Vagina (tissue), 2 donors: ENCODE results near the gene CCNJ. TPM values are rescaled to one million over a fixed set of nuclear protein-coding genes. Genes with fewer than 3 reads are reported as not detected.

ENCODE experiments used
- DNase-seq, 2 donors: peaks; one replicate each; pipeline ENCODE4 v3.0.0-alpha.2; 2017; ENCODE audit errors: extremely low spot score in 2 of 2
- H3K27ac ChIP-seq: fragments of 200-600 bp; sonication (generic); one replicate; pipeline ENCODE4 v1.5.1; 2019
- H3K27me3 ChIP-seq: fragments of 200-600 bp; sonication (generic); one replicate; pipeline ENCODE4 v1.5.1; 2019
- H3K36me3 ChIP-seq, 2 donors: fragments of 200-600 bp; sonication (generic); one replicate each; pipeline ENCODE4 v1.5.1; 2017 to 2019
- H3K4me1 ChIP-seq: fragments of 200-600 bp; sonication (generic); one replicate; pipeline ENCODE4 v1.5.1; 2019
- H3K4me3 ChIP-seq, 2 donors: fragments of 200-600 bp; sonication (generic); 1 replicate in 1 of 2; 2 replicates in 1 of 2; pipeline ENCODE4 v1.5.1; 2016 to 2019
- H3K9me3 ChIP-seq: fragments of 200-600 bp; sonication (generic); one replicate; pipeline ENCODE4 v1.5.1; 2019
- CTCF ChIP-seq, 3 experiments: fragments of 450-650 bp in 2 of 3; fragments of 200-600 bp in 1 of 3; sonication (generic) in 1 of 3; IDR thresholded peaks; one replicate each; pipeline ENCODE4 v1.5.1; 2017 to 2019; ENCODE audit warnings: antibody characterized with exemption in 3 of 3, mild to moderate bottlenecking in 2 of 3, moderate library complexity in 2 of 3
- POLR2A ChIP-seq, 2 donors: fragments of 450-650 bp; IDR thresholded peaks; one replicate each; pipeline ENCODE4 v1.6.1; 2017; ENCODE audit warnings: antibody characterized with exemption in 2 of 2, mild to moderate bottlenecking in 2 of 2, moderate library complexity in 2 of 2
- POLR2AphosphoS5 ChIP-seq, 2 donors: sonication (generic); formaldehyde crosslinking; IDR thresholded peaks; one replicate each; pipeline ENCODE4 v1.9.0; 2017; ENCODE audit warnings: antibody characterized with exemption in 2 of 2, mild to moderate bottlenecking in 2 of 2, low read depth in 1 of 2; ENCODE audit not compliant: insufficient read depth in 1 of 2
- intact Hi-C: fragments of 100-400 bp; cut with DNase I; formaldehyde crosslinking; loops from one replicate; pipeline ENCODE4 v1.15.1; 2023
- total RNA-seq: library from RNA; depleted of rRNA; stranded (reverse); fragments of >200 nt; gene quantifications from one replicate; pipeline ENCODE4 v1.2.3, GENCODE V29; 2016

Gene CCNJ
- total RNA-seq, 1 donor from 2014 or later: 6.9 TPM

GRCh38 chr10:96090463-96090800 lies 47.0 kb downstream of the CCNJ start:
- no peaks in the 10 kb centered on the region for H3K36me3 ChIP-seq
- TF ChIP-seq CTCF (IDR thresholded peaks at IDR 0.05) (no peak), POLR2AphosphoS5 (IDR thresholded peaks at IDR 0.05; ENCODE audit: insufficient read depth in 1 of 2, low read depth in 1 of 2) (no peak), POLR2A (IDR thresholded peaks at IDR 0.05) (no peak)
- H3K27ac ChIP-seq: peak overlapping the region; percentile 82
- intact Hi-C loops: loop anchor here (2.0 kb wide), 1 partner anchor 40 kb away; the partner anchor contains the start of gene ZNF518A
- no peaks in the 10 kb centered on the region for H3K27me3 ChIP-seq
- H3K4me3 ChIP-seq: peak overlapping the region; percentile 73
- no peaks in the 10 kb centered on the region for H3K9me3 ChIP-seq
- peaks cover 5% of the 10 kb centered on the region for H3K4me1 ChIP-seq
- DNase-seq: no peak

GRCh38 chr10:96092999-96093767 lies 49.8 kb downstream of the CCNJ start:
- intact Hi-C loops: no loop called here
- H3K27me3 ChIP-seq: no peaks in the 10 kb centered on the region
- H3K4me1 ChIP-seq: peaks cover 5% of the 10 kb centered on the region

GRCh38 chr10:96093948-96094347 lies 50.6 kb downstream of the CCNJ start:
- Histone ChIP-seq H3K27ac (no peak overlapping the region), H3K36me3 (no peaks in the 10 kb centered on the region), H3K4me3 (no peak overlapping the region), H3K27me3 (no peaks in the 10 kb centered on the region), H3K9me3 (no peaks in the 10 kb centered on the region), H3K4me1 (peaks cover 5% of the 10 kb centered on the region)
- intact Hi-C loops: no loop called here
- TF ChIP-seq POLR2A (IDR thresholded peaks at IDR 0.05): no peak
- TF ChIP-seq CTCF (IDR thresholded peaks at IDR 0.05): no peak
- TF ChIP-seq POLR2AphosphoS5 (IDR thresholded peaks at IDR 0.05; ENCODE audit: insufficient read depth in 1 of 2, low read depth in 1 of 2): no peak
- no peak for DNase-seq

More at GRCh38 chr10:96092999-96093767, 49.8 kb downstream of the CCNJ start:
- Histone ChIP-seq H3K36me3 (no peaks in the 10 kb centered on the region), H3K9me3 (no peaks in the 10 kb centered on the region), H3K4me3 (no peak overlapping the region), H3K27ac (no peak overlapping the region)
- no peak for DNase-seq
- no peak for TF ChIP-seq CTCF (IDR thresholded peaks at IDR 0.05)
- no peak for TF ChIP-seq POLR2A (IDR thresholded peaks at IDR 0.05)
- no peak for TF ChIP-seq POLR2AphosphoS5 (IDR thresholded peaks at IDR 0.05; ENCODE audit: insufficient read depth in 1 of 2, low read depth in 1 of 2)

GRCh38 chr10:96096958-96097357 lies 53.6 kb downstream of the CCNJ start:
- intact Hi-C loops: no loop called here
- no peaks in the 10 kb centered on the region for H3K9me3 ChIP-seq
- no peak for TF ChIP-seq POLR2A (IDR thresholded peaks at IDR 0.05)
- no peak for TF ChIP-seq CTCF (IDR thresholded peaks at IDR 0.05)
- TF ChIP-seq POLR2AphosphoS5 (IDR thresholded peaks at IDR 0.05; ENCODE audit: insufficient read depth in 1 of 2, low read depth in 1 of 2): no peak
- H3K27me3 ChIP-seq: no peaks in the 10 kb centered on the region
- no peak overlapping the region for H3K4me3 ChIP-seq
- H3K27ac ChIP-seq: no peak overlapping the region
- no peaks in the 10 kb centered on the region for H3K36me3 ChIP-seq
- no peak for DNase-seq
- no peaks in the 10 kb centered on the region for H3K4me1 ChIP-seq

GRCh38 chr10:96097865-96098264 lies 54.5 kb downstream of the CCNJ start:
- H3K36me3 ChIP-seq: no peaks in the 10 kb centered on the region
- intact Hi-C loops: no loop called here
- H3K9me3 ChIP-seq: no peaks in the 10 kb centered on the region
- no peak overlapping the region for H3K27ac ChIP-seq
- DNase-seq: no peak
- no peaks in the 10 kb centered on the region for H3K27me3 ChIP-seq
- H3K4me1 ChIP-seq: no peaks in the 10 kb centered on the region
- H3K4me3 ChIP-seq: no peak overlapping the region
- TF ChIP-seq POLR2AphosphoS5 (IDR thresholded peaks at IDR 0.05; ENCODE audit: insufficient read depth in 1 of 2, low read depth in 1 of 2) (no peak), POLR2A (IDR thresholded peaks at IDR 0.05) (no peak), CTCF (IDR thresholded peaks at IDR 0.05) (no peak)
